Measurements from ENCODE around the gene PLA2G3. TPM values are rescaled to one million over a fixed set of nuclear protein-coding genes. Genes with fewer than 3 reads are reported as not detected.

PLA2G3 gene
- total and polyA plus RNA-seq, 2 of the 13 experiments (the other 11 are each of a cell fraction or from before 2014, with no cell fraction given) = 0.12 to 0.42 TPM

GRCh38 chr22:31142285-31142684, 2.0 kb upstream of the PLA2G3 start:
- in situ Hi-C loops (cut with HindIII; ENCODE audit: extremely low pct_ligation_motif_present, low pct_unique_long_range_greater_than_20kb) = loop anchor here (5.0 to 10.0 kb wide), 2 partner anchors 40 to 177 kb away; partner anchors contain the start of genes MORC2 and TUG1
- WGBS (ENCODE audit: low lambda C conversion rate) = no CpG with 5 or more reads among the region's 4 CpGs

More at GRCh38 chr22:31142285-31142684, 2.0 kb upstream of the PLA2G3 start:
- CTCF ChIA-PET (ENCODE audit: low intra/inter-chr PET ratio, low total read pairs) = no interaction called here
- Histone ChIP-seq H3K36me3 (replicated peaks in 1 of 2; ENCODE audit: control insufficient read depth in 1 of 2, insufficient read depth in 2 of 2, low read length in 2 of 2) (no peaks in the 10 kb centered on the region), H3K4me3 (replicated peaks in 1 of 3; ENCODE audit: insufficient read depth in 1 of 3, low read depth in 2 of 3, low read length in 3 of 3) (no peak overlapping the region), H2AFZ (ENCODE audit: low read length) (no peak overlapping the region), H3K79me2 (ENCODE audit: insufficient read depth, low read length) (no peaks in the 10 kb centered on the region), H3K9me3 (ENCODE audit: low read length) (no peaks in the 10 kb centered on the region), H3K4me1 (ENCODE audit: insufficient read depth, low read length) (no peaks in the 10 kb centered on the region), H3K9ac (ENCODE audit: insufficient read depth, low read depth, low read length) (no peak overlapping the region), H4K20me1 (ENCODE audit: insufficient read depth, low read length) (no peaks in the 10 kb centered on the region), H3K4me2 (ENCODE audit: low read depth, low read length) (no peak overlapping the region), H3K27ac (ENCODE audit: extremely low read length, insufficient read depth, low read length) (no peak overlapping the region), H3K27me3 (ENCODE audit: control insufficient read depth in 1 of 2, insufficient read depth in 2 of 2, low read length in 2 of 2) (peaks cover 6 to 45% of the 10 kb centered on the region in 2 experiments; a peak in 4 of 5 replicates)
- no peak for TF ChIP-seq GZF1 (CRISPR knock-in tag; IDR thresholded peaks at IDR 0.05)
- no peak for TF ChIP-seq HDAC6 (IDR thresholded peaks at IDR 0.05; ENCODE audit: low read depth, low read length)
- TF ChIP-seq HNRNPUL1 (IDR thresholded peaks at IDR 0.05; ENCODE audit: low read depth, low read length) = no peak
- no peak for TF ChIP-seq YEATS4 (CRISPR knock-in tag; IDR thresholded peaks at IDR 0.05; ENCODE audit: borderline replicate concordance)
- TF ChIP-seq SRY (CRISPR knock-in tag; IDR thresholded peaks at IDR 0.05) = no peak
- TF ChIP-seq GATAD1 (CRISPR knock-in tag; IDR thresholded peaks at IDR 0.05) = no peak
- TF ChIP-seq ZNF552 (CRISPR knock-in tag; IDR thresholded peaks at IDR 0.05; ENCODE audit: borderline replicate concordance) = no peak
- TF ChIP-seq ZNF687 (CRISPR knock-in tag; IDR thresholded peaks at IDR 0.05) = no peak
- TF ChIP-seq NCOR1 (IDR thresholded peaks at IDR 0.05; ENCODE audit: borderline replicate concordance, low read length) = no peak
- TF ChIP-seq TMF1 (CRISPR knock-in tag; IDR thresholded peaks at IDR 0.05; ENCODE audit: low read depth) = no peak
- no peak for TF ChIP-seq CENPBD1 (CRISPR knock-in tag; IDR thresholded peaks at IDR 0.05; ENCODE audit: borderline replicate concordance, low read depth)
- TF ChIP-seq ZNF136 (CRISPR knock-in tag; IDR thresholded peaks at IDR 0.05; ENCODE audit: low read depth) = no peak
- TF ChIP-seq RNF219 (CRISPR knock-in tag; IDR thresholded peaks at IDR 0.05) = no peak
- no peak for TF ChIP-seq ZFY (CRISPR knock-in tag; IDR thresholded peaks at IDR 0.05)
- no peak for TF ChIP-seq NBN (conservative IDR thresholded peaks at IDR 0.05)
- intact Hi-C loops (cut with micrococcal nuclease; ENCODE audit: unreplicated experiment) = no loop called here
- no peak for ATAC-seq
- FAIRE-seq = no peak
- no TSS peak for BruUV-seq (replicated peaks)
- no peak for DNase-seq (ENCODE audit: low spot score)
- POLR2A ChIA-PET = no interaction called here
